Measurements from ENCODE around the gene KCNE4.

- TF ChIP-seq CTCF (conservative IDR thresholded peaks at IDR 0.05; ENCODE audit: low read length) (no peak), EZH2phosphoT487 (IDR thresholded peaks at IDR 0.05; ENCODE audit: borderline replicate concordance) (no peak)
These were observed 1.8 kb upstream of the KCNE4 start for GRCh38 chr2:223050188-223050587.
